HG02884 (cell line): ENCODE results near the gene KMT2A.

Experiments used
- ATAC-seq: cut with Tn5 transposase; IDR thresholded peaks from one replicate; pipeline ENCODE4 v1.9.1; 2021; ENCODE audit warnings: mild to moderate bottlenecking, moderate library complexity; ENCODE audit not compliant: unreplicated experiment

The KMT2A gene

GRCh38 chr11:118574636-118575035 is 138.3 kb downstream of the KMT2A start:
- no peak for ATAC-seq
